A549 (cell line): ENCODE results near the gene CFAP157. TPM values are rescaled to one million over a fixed set of nuclear protein-coding genes. Genes with fewer than 3 reads are reported as not detected.

Experiments used
- ATAC-seq, 2 experiments: fragments of 200-7000 bp in 1 of 2; fragments of >200 bp in 1 of 2; cut with Nextera tagmentation in 1 of 2; cut with Tn5 transposase in 1 of 2; 3 replicates each; pipeline versions ENCODE4 v1.8.0 to v1.9.1; 2018 to 2020; ENCODE audit warnings: mild to moderate bottlenecking in 1 of 2, moderate library complexity in 1 of 2
- CTCF ChIA-PET: fragments of 300-600 bp; sonication (Branson Sonifier 250); formaldehyde crosslinking; extraction: SDS; loops from one replicate; lab custom pipeline; 2021; ENCODE audit warnings: antibody characterized with exemption, inconsistent platforms; lab: Yijun Ruan, JAX
- POLR2A ChIA-PET: fragments of 350-600 bp; formaldehyde crosslinking; extraction: SDS; loops from one replicate; lab custom pipeline; 2021; ENCODE audit warnings: antibody characterized with exemption, inconsistent platforms; lab: Yijun Ruan, JAX
- DNase-seq, 2 experiments: peaks; one replicate each; pipeline versions ENCODE4 v3.0.0 to v3.0.0-alpha.2; 2011 to 2016; ENCODE audit warnings: low read depth in 1 of 2, low spot score in 1 of 2
- FAIRE-seq: peaks from 2 replicates; lab custom pipeline; 2011; peaks lifted over from hg19 to GRCh38; lab: Jason Lieb, UNC
- H3K27ac ChIP-seq, 2 experiments: fragments of >200 bp; sonication (Bioruptor Twin); formaldehyde crosslinking; 3 replicates each; pipeline ENCODE4 v1.5.1; 2016 to 2017
- H3K4me1 ChIP-seq: fragments of >200 bp; sonication (Bioruptor Twin); formaldehyde crosslinking; 3 replicates; pipeline ENCODE4 v1.6.1; 2016
- H3K4me2 ChIP-seq: fragments of >200 bp; sonication (Bioruptor Twin); formaldehyde crosslinking; 3 replicates; pipeline ENCODE4 v1.6.1; 2016
- H3K4me3 ChIP-seq: fragments of >200 bp; sonication (Bioruptor Twin); formaldehyde crosslinking; 3 replicates; pipeline ENCODE4 v1.5.1; 2016
- H3K9me3 ChIP-seq: fragments of >200 bp; sonication (Bioruptor Twin); formaldehyde crosslinking; 3 replicates; pipeline ENCODE4 v1.6.1; 2016
- EHMT2 ChIP-seq: fragments of 200-600 bp; sonication (generic); IDR thresholded peaks from 2 replicates; pipeline ENCODE4 v1.6.1; 2016; ENCODE audit warnings: antibody characterized with exemption, low read depth, mild to moderate bottlenecking, moderate library complexity
- ESRRA ChIP-seq: fragments of 150-350 bp; IDR thresholded peaks from 2 replicates; pipeline ENCODE4 v1.6.1; 2014; ENCODE audit warnings: mild to moderate bottlenecking, low read length, borderline replicate concordance
- FOSB ChIP-seq: fragments of 250-450 bp; sonication (Bioruptor Pico); IDR thresholded peaks from 2 replicates; pipeline ENCODE4 v1.5.0; 2020; ENCODE audit warnings: mild to moderate bottlenecking, moderate library complexity
- GATA3 ChIP-seq: IDR thresholded peaks from 2 replicates; pipeline ENCODE4 v1.6.1; 2012; ENCODE audit warnings: borderline replicate concordance
- HOXB5 ChIP-seq: fragments of 250-450 bp; sonication (Bioruptor Pico); IDR thresholded peaks from 2 replicates; pipeline ENCODE4 v1.5.0; 2020; ENCODE audit warnings: mild to moderate bottlenecking, moderate library complexity
- KDM1A ChIP-seq: fragments of 200-600 bp; sonication (generic); IDR thresholded peaks from 2 replicates; pipeline ENCODE4 v1.6.1; 2016; ENCODE audit warnings: low read depth, mild to moderate bottlenecking
- NFE2L2 ChIP-seq: fragments of 150-350 bp; conservative IDR thresholded peaks from 2 replicates; pipeline ENCODE4 v1.6.1; 2014; ENCODE audit warnings: low read length
- NR3C1 ChIP-seq: fragments of >200 bp; sonication (Bioruptor Twin); formaldehyde crosslinking; IDR thresholded peaks from 3 replicates; pipeline ENCODE4 v1.6.1; 2017
- POLR2AphosphoS2 ChIP-seq: conservative IDR thresholded peaks from 2 replicates; pipeline ENCODE4 v1.6.1; 2012; ENCODE audit warnings: low read length, improper control_type of control experiment, inconsistent platforms
- RAD21 ChIP-seq, 2 experiments: fragments of >200 bp in 1 of 2; sonication (Bioruptor Twin) in 1 of 2; formaldehyde crosslinking in 1 of 2; IDR thresholded peaks in 1 of 2; conservative IDR thresholded peaks in 1 of 2; 2 replicates in 1 of 2; 3 replicates in 1 of 2; pipeline ENCODE4 v1.6.1; 2012 to 2018; ENCODE audit warnings: inconsistent platforms in 1 of 2
- RCOR1 ChIP-seq: fragments of 150-350 bp; IDR thresholded peaks from 2 replicates; pipeline ENCODE4 v1.6.1; 2014; ENCODE audit warnings: antibody characterized with exemption, low read length, low read depth
- RNF2 ChIP-seq: fragments of 200-600 bp; sonication (generic); IDR thresholded peaks from 2 replicates; pipeline ENCODE4 v1.6.1; 2016; ENCODE audit warnings: low read depth, mild to moderate bottlenecking, antibody characterized with exemption, moderate library complexity, borderline replicate concordance
- SREBF2 ChIP-seq: fragments of 450-650 bp; IDR thresholded peaks from 2 replicates; pipeline ENCODE4 v1.6.1; 2014; ENCODE audit warnings: mild to moderate bottlenecking, moderate library complexity
- TP53 ChIP-seq: fragments of 250-450 bp; sonication (Bioruptor Pico); IDR thresholded peaks from 2 replicates; pipeline ENCODE4 v1.5.0; 2021; ENCODE audit warnings: mild to moderate bottlenecking, moderate library complexity
- WGBS: methylation state at CpG from one replicate; pipeline ENCODE4 v1.1.6; 2017; ENCODE audit errors: missing lambda C conversion rate; 5-methylcytosine and 5-hydroxymethylcytosine counted together
- polyA plus RNA-seq, 4 experiments: library from polyadenylated mRNA; depleted of rRNA in 3 of 4; stranded (reverse); fragments of >200 nt; fragmentation: RNase III in 1 of 4; extraction: RNeasy Plus Mini Kit Qiagen cat#74134 plus additional on column Dnase treatment in 1 of 4; gene quantifications; 2 replicates in 3 of 4; 3 replicates in 1 of 4; pipeline ENCODE4 v1.2.3, GENCODE V29; 2011 to 2017
- TF ChIP-seq, protein P1 (sequence below): IDR thresholded peaks from 2 replicates; pipeline ENCODE4 v1.6.1; 2012; ENCODE audit warnings: low read depth, borderline replicate concordance
- TF ChIP-seq, protein P2 (sequence below): IDR thresholded peaks from 2 replicates; pipeline ENCODE4 v1.6.1; 2012
- TF ChIP-seq, protein P3 (sequence below): fragments of 250-450 bp; sonication (Bioruptor Pico); IDR thresholded peaks from 2 replicates; pipeline ENCODE4 v1.5.0; 2021; ENCODE audit warnings: mild to moderate bottlenecking, moderate library complexity, borderline replicate concordance
- TF ChIP-seq, protein P4 (sequence below): fragments of >200 bp; sonication (Bioruptor Twin); formaldehyde crosslinking; IDR thresholded peaks from 2 replicates; pipeline ENCODE4 v1.6.1; 2016
- TF ChIP-seq, protein P5 (sequence below): fragments of 200-600 bp; sonication (generic); IDR thresholded peaks from 2 replicates; pipeline ENCODE4 v1.6.1; 2016; ENCODE audit warnings: antibody characterized with exemption, mild to moderate bottlenecking, moderate library complexity
- TF ChIP-seq, protein P6 (sequence below): fragments of 450-650 bp; IDR thresholded peaks from 2 replicates; pipeline ENCODE4 v1.6.1; 2014; ENCODE audit warnings: antibody characterized with exemption

CFAP157 gene
- polyA plus RNA-seq, 2 of the 4 experiments (the other 2 are of a cell fraction) = 0.04 TPM

DNA sequence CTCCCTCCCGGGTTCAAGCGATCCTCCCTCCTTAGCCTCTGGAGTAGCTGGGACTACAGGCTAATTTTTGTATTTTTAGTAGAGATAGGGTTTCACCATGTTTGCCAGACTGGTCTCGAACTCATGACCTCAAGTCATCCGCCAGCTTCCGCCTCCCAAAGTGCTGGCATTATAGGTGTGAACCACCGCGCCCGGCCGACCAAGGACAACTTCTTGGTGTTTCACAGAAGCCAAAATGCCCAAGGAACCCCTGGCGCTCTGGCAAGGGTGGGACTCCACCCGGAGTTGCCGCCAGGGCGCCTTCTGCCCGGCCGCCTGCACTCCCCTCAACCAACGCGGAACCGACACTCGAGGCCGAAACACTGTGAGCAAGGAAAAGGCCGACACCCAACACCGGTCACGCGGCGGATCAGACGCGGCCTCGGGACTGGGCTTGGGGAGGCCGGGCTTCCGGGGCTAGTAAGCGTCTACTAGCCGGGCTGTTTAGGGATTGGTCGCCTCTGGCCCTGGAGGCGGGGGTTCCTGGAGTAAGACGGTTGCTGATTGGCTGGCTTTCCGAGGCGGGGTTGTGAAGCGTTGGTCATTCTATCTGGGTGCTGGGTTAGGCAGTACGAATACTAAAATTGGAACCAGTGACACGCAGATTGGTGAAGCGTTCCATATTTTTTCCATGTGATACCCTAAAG lies 7.7 kb upstream of the CFAP157 start (continued):
- TF ChIP-seq FOSB = peak; percentile 41; the same call in 1 of the 2 replicates

DNA sequence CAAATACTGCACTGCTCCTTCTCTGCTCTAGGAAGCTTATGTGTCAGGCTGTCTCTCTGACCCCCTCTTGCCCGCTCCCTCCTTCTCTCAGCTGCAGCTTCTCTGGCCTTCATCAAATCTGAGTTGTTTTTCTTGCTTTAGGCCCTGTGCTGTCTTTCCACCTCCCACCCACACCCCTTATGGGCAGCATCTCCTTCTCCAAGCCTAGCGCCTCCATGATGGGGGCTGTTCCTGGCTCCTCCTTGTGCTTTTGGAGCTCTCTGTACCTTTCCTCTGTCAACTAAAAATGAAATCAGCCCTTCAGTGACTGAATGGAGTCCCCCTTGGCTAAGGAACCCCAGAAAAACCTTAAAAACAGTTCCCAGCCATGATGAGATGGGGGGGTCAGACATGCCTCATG lies 6.6 kb upstream of the CFAP157 start:
- ChIA-PET CTCF (interaction anchor here (1.5 to 1.9 kb wide), 2 partner anchors 15 to 35 kb away, joined by 3 to 8 read pairs; partner anchors contain the start of gene TOR2A), POLR2A (no interaction called here)
- DNase-seq = no peak

DNA sequence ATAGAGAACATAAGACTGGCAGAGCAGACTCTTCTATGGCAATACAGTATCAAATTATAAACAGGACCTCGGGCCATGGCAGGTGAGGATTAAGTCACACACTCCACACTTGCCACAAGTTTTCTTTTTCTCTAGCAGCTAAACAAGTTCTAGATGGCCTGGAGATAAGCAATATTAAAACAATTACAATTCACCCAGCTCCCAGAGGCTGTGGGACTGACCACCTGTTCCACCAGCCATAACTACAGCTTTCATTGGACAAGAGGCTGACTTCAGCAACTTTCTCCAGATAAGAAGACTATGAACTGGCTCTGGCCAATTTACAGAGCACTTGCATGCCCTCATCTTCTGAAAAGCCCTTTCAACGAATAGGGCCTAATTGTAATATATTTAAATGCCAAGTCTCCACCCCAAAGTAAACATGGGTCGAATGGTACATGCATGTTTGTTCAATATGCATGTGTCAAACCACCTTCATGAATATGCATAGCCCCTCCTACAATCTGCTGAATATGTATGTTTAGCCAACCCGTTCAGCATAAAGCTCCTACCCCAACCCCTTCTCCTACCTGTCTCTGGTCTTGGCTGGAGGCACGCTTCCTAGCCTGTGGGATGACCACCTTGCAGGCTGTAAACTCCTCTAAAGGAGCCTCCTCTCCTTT lies 6.1 kb upstream of the CFAP157 start:
- H3K4me3 ChIP-seq = no peak overlapping the region
- H3K4me1 ChIP-seq = 0 out of 3 replicates have a peak, but pooled peaks cover 3% of the 10 kb centered on the region
- TF ChIP-seq, protein P1, sequence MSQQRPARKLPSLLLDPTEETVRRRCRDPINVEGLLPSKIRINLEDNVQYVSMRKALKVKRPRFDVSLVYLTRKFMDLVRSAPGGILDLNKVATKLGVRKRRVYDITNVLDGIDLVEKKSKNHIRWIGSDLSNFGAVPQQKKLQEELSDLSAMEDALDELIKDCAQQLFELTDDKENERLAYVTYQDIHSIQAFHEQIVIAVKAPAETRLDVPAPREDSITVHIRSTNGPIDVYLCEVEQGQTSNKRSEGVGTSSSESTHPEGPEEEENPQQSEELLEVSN = no peak
- TF ChIP-seq FOSB (no peak), TP53 (no peak), RAD21 (conservative IDR thresholded peaks at IDR 0.05 in 1 of 2, IDR thresholded peaks at IDR 0.05 in 1 of 2) (no peak), NR3C1 (no peak), EHMT2 (no peak), SREBF2 (no peak), NFE2L2 (no peak), KDM1A (no peak), RCOR1 (no peak), GATA3 (no peak), HOXB5 (no peak), RNF2 (no peak)
- TF ChIP-seq, protein P2, sequence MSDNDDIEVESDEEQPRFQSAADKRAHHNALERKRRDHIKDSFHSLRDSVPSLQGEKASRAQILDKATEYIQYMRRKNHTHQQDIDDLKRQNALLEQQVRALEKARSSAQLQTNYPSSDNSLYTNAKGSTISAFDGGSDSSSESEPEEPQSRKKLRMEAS = no peak
- TF ChIP-seq, protein P3, sequence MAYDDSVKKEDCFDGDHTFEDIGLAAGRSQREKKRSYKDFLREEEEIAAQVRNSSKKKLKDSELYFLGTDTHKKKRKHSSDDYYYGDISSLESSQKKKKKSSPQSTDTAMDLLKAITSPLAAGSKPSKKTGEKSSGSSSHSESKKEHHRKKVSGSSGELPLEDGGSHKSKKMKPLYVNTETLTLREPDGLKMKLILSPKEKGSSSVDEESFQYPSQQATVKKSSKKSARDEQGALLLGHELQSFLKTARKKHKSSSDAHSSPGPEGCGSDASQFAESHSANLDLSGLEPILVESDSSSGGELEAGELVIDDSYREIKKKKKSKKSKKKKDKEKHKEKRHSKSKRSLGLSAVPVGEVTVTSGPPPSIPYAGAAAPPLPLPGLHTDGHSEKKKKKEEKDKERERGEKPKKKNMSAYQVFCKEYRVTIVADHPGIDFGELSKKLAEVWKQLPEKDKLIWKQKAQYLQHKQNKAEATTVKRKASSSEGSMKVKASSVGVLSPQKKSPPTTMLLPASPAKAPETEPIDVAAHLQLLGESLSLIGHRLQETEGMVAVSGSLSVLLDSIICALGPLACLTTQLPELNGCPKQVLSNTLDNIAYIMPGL = no peak
- TF ChIP-seq, protein P4, sequence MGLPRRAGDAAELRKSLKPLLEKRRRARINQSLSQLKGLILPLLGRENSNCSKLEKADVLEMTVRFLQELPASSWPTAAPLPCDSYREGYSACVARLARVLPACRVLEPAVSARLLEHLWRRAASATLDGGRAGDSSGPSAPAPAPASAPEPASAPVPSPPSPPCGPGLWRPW = no peak
- TF ChIP-seq, protein P5, sequence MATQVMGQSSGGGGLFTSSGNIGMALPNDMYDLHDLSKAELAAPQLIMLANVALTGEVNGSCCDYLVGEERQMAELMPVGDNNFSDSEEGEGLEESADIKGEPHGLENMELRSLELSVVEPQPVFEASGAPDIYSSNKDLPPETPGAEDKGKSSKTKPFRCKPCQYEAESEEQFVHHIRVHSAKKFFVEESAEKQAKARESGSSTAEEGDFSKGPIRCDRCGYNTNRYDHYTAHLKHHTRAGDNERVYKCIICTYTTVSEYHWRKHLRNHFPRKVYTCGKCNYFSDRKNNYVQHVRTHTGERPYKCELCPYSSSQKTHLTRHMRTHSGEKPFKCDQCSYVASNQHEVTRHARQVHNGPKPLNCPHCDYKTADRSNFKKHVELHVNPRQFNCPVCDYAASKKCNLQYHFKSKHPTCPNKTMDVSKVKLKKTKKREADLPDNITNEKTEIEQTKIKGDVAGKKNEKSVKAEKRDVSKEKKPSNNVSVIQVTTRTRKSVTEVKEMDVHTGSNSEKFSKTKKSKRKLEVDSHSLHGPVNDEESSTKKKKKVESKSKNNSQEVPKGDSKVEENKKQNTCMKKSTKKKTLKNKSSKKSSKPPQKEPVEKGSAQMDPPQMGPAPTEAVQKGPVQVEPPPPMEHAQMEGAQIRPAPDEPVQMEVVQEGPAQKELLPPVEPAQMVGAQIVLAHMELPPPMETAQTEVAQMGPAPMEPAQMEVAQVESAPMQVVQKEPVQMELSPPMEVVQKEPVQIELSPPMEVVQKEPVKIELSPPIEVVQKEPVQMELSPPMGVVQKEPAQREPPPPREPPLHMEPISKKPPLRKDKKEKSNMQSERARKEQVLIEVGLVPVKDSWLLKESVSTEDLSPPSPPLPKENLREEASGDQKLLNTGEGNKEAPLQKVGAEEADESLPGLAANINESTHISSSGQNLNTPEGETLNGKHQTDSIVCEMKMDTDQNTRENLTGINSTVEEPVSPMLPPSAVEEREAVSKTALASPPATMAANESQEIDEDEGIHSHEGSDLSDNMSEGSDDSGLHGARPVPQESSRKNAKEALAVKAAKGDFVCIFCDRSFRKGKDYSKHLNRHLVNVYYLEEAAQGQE = no peak
- TF ChIP-seq, protein P6, sequence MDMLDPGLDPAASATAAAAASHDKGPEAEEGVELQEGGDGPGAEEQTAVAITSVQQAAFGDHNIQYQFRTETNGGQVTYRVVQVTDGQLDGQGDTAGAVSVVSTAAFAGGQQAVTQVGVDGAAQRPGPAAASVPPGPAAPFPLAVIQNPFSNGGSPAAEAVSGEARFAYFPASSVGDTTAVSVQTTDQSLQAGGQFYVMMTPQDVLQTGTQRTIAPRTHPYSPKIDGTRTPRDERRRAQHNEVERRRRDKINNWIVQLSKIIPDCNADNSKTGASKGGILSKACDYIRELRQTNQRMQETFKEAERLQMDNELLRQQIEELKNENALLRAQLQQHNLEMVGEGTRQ = no peak
- H3K4me2 ChIP-seq = no peak overlapping the region
- POLR2A ChIA-PET = no interaction called here
- FAIRE-seq (no peak), DNase-seq (no peak), ATAC-seq (no peak)
- CTCF ChIA-PET = interaction anchor here (1.3 to 1.5 kb wide), 2 partner anchors 16 to 34 kb away, joined by 3 to 8 read pairs; partner anchors contain the start of gene TOR2A
- H3K27ac ChIP-seq = no peak overlapping the region
- no peaks in the 10 kb centered on the region for H3K9me3 ChIP-seq
- 80% methylated on average over 5 of the region's 5 CpGs for WGBS

More for the DNA sequence above, 6.6 kb upstream of the CFAP157 start:
- TF ChIP-seq ESRRA (no peak), RCOR1 (no peak), POLR2AphosphoS2 (no peak)
- Histone ChIP-seq H3K4me2 (no peak overlapping the region), H3K27ac (no peak overlapping the region), H3K4me1 (0 out of 3 replicates have a peak, but pooled peaks cover 3% of the 10 kb centered on the region), H3K4me3 (no peak overlapping the region), H3K9me3 (no peaks in the 10 kb centered on the region)
- WGBS = 98% methylated on average over 2 of the region's 2 CpGs
- ATAC-seq = no peak
- FAIRE-seq = no peak
